Gastrocnemius medialis (tissue), 4 donors: Measurements from ENCODE around the gene FEM1B.

ENCODE experiments used
- POLR2A ChIP-seq, 2 donors: fragments of 450-650 bp; IDR thresholded peaks; one replicate each; pipeline ENCODE4 v1.6.1; 2017; ENCODE audit warnings: antibody characterized with exemption in 2 of 2, mild to moderate bottlenecking in 2 of 2, moderate library complexity in 2 of 2
- TF ChIP-seq, protein P1 (sequence below), 5 experiments: fragments of 450-650 bp in 3 of 5; fragments of 200-600 bp in 2 of 5; sonication (generic) in 2 of 5; IDR thresholded peaks in 4 of 5; conservative IDR thresholded peaks in 1 of 5; 1 replicate in 4 of 5; 2 replicates in 1 of 5; pipeline ENCODE4 v1.5.1; 2016 to 2019; ENCODE audit warnings: antibody characterized with exemption in 5 of 5, mild to moderate bottlenecking in 3 of 5, moderate library complexity in 3 of 5

DNA sequence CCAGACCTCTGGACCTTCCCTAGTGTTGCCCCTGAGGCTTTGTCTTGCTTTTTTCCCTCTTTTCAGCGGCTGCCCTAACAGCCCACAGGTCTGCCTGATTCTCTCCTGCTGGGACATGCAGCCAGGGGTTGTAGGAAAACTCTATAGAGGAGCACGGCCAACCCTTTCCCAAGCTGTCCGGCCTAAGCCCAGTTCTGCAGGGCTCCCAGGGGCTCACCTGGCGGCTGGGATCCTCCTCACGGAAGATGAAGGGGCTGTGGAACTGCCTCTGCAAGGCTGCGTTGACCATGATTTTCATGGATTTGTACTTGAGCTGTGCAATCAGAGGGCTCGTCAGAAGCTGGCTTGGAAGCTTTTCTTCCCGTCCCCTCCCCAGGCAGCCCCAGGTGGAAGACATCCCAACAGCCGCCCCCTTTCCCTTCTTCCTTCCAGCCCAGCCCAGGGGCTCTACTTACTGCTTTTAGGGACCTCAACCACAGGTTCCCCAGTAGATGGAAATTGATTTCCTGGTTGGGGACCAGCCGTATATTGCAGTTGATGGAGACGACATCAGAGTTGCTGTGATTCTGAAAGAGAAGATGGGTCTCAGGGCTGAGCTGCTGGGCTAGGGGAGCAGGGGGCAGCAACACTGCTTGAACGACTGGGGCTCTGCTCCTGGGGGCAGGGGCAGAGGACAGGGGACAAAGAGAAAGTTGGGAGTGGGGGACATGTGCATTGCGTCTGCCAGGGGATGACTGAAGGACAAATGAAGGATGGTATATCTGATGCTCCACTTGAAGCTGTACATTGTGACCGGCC is 29.8 kb downstream of the FEM1B start:
- TF ChIP-seq, protein P1, sequence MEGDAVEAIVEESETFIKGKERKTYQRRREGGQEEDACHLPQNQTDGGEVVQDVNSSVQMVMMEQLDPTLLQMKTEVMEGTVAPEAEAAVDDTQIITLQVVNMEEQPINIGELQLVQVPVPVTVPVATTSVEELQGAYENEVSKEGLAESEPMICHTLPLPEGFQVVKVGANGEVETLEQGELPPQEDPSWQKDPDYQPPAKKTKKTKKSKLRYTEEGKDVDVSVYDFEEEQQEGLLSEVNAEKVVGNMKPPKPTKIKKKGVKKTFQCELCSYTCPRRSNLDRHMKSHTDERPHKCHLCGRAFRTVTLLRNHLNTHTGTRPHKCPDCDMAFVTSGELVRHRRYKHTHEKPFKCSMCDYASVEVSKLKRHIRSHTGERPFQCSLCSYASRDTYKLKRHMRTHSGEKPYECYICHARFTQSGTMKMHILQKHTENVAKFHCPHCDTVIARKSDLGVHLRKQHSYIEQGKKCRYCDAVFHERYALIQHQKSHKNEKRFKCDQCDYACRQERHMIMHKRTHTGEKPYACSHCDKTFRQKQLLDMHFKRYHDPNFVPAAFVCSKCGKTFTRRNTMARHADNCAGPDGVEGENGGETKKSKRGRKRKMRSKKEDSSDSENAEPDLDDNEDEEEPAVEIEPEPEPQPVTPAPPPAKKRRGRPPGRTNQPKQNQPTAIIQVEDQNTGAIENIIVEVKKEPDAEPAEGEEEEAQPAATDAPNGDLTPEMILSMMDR (IDR thresholded peaks at IDR 0.05 in 4 of 5, conservative IDR thresholded peaks at IDR 0.05 in 1 of 5): no peak
- no peak for TF ChIP-seq POLR2A (IDR thresholded peaks at IDR 0.05)
